HTERT RPE-1 (cell line): ENCODE data around the gene ZNF24.

Experiments used
- in situ Hi-C: fragments of 300-500 bp; cut with MboI; formaldehyde crosslinking; loops from 4 replicates; pipeline ENCODE4 v1.14.3; 2020; ENCODE audit warnings: low sequenced_read_pairs

The ZNF24 gene

GRCh38 chr18:35355140-35355618, 11.0 kb upstream of the ZNF24 start:
- in situ Hi-C loops = no loop called here

- in situ Hi-C loops = no loop called here
These were observed 8.6 kb upstream of the ZNF24 start for GRCh38 chr18:35352778-35353177.

GRCh38 chr18:35352283-35352682, 8.1 kb upstream of the ZNF24 start:
- in situ Hi-C loops = no loop called here

GRCh38 chr18:35348001-35348400, 3.8 kb upstream of the ZNF24 start:
- in situ Hi-C loops = no loop called here

GRCh38 chr18:35345950-35346349, 1.7 kb upstream of the ZNF24 start:
- in situ Hi-C loops = no loop called here

- in situ Hi-C loops = no loop called here
These were observed 1.3 kb upstream of the ZNF24 start for GRCh38 chr18:35345460-35345921.

GRCh38 chr18:35344736-35345459, 678 bp upstream of the ZNF24 start:
- in situ Hi-C loops = no loop called here

GRCh38 chr18:35343488-35343935, 708 bp downstream of the ZNF24 start:
- in situ Hi-C loops = no loop called here

- in situ Hi-C loops = no loop called here
These were observed 6.9 kb downstream of the ZNF24 start for GRCh38 chr18:35337286-35337685.

- in situ Hi-C loops = no loop called here
These were observed 8.4 kb downstream of the ZNF24 start for GRCh38 chr18:35335866-35336265.

- in situ Hi-C loops = no loop called here
These were observed 9.4 kb downstream of the ZNF24 start for GRCh38 chr18:35334821-35335220.

- in situ Hi-C loops = no loop called here
These were observed 10.0 kb downstream of the ZNF24 start for GRCh38 chr18:35334212-35334611.

- in situ Hi-C loops = no loop called here
These were observed 12.7 kb downstream of the ZNF24 start for GRCh38 chr18:35331367-35332087.

GRCh38 chr18:35328868-35329267, 15.4 kb downstream of the ZNF24 start:
- in situ Hi-C loops = no loop called here

- in situ Hi-C loops = no loop called here
These were observed 17.4 kb downstream of the ZNF24 start for GRCh38 chr18:35326695-35327387.

- in situ Hi-C loops = no loop called here
These were observed 19.1 kb downstream of the ZNF24 start for GRCh38 chr18:35324926-35325655.

- in situ Hi-C loops = no loop called here
These were observed 21.4 kb downstream of the ZNF24 start for GRCh38 chr18:35322486-35323458.

- in situ Hi-C loops = no loop called here
These were observed 32.7 kb downstream of the ZNF24 start for GRCh38 chr18:35311496-35311895.

GRCh38 chr18:35306588-35307250, 37.5 kb downstream of the ZNF24 start:
- in situ Hi-C loops = no loop called here
